GM12878 (cell line): Measurements from ENCODE around the gene POU1F1. TPM values are rescaled to one million over a fixed set of nuclear protein-coding genes. Genes with fewer than 3 reads are reported as not detected.

ENCODE experiments used
- ATAC-seq: fragments of 200-7000 bp; cut with Tn5 transposase; 3 replicates; pipeline ENCODE4 v1.9.1; 2020; ENCODE audit warnings: mild to moderate bottlenecking, moderate library complexity
- BruUV-seq: library from RNA; stranded (reverse); fragments of 400-500 nt; replicated peaks from 2 replicates; lab custom pipeline; 2021; lab: Mats Ljungman, UMichigan
- CTCF ChIA-PET: fragments of 300-600 bp; sonication (Branson Sonifier 250); formaldehyde crosslinking; extraction: SDS; loops from one replicate; lab custom pipeline; 2021; ENCODE audit warnings: inconsistent platforms; lab: Yijun Ruan, JAX
- POLR2A ChIA-PET: fragments of 350-600 bp; formaldehyde crosslinking; extraction: SDS; loops from one replicate; lab custom pipeline; 2021; ENCODE audit warnings: inconsistent platforms; lab: Charles Lee
- RAD21 ChIA-PET: fragments of 300-600 bp; sonication (Branson Sonifier 250); formaldehyde crosslinking; loops from one replicate; lab custom pipeline; 2023; ENCODE audit warnings: antibody characterized with exemption; ENCODE audit not compliant: unreplicated experiment; lab: Charles Lee
- SMC1A ChIA-PET: fragments of 300-600 bp; sonication (Branson Sonifier 250); formaldehyde crosslinking; loops from one replicate; lab custom pipeline; 2023; ENCODE audit not compliant: unreplicated experiment, uncharacterized antibody; lab: Charles Lee
- DNase-seq: peaks from one replicate; pipeline ENCODE4 v3.0.0-alpha.2; 2011; ENCODE audit warnings: low read depth, low spot score
- FAIRE-seq: peaks from 3 replicates; lab custom pipeline; 2011; peaks lifted over from hg19 to GRCh38; lab: Jason Lieb, UNC
- H2AFZ ChIP-seq: 2 replicates; pipeline ENCODE4 v1.6.0; 2011; ENCODE audit warnings: low read depth, low read length, control low read depth; ENCODE audit not compliant: control insufficient read depth
- H3K27ac ChIP-seq: 2 replicates; pipeline ENCODE4 v1.5.1; 2011; ENCODE audit warnings: control low read depth; ENCODE audit not compliant: control insufficient read depth, insufficient read depth
- H3K27me3 ChIP-seq, 2 experiments: replicated peaks in 1 of 2; 2 replicates each; pipeline versions ENCODE4 v1.6.0 to v1.6.1; 2011; ENCODE audit warnings: low read length in 1 of 2; ENCODE audit not compliant: control insufficient read depth in 2 of 2, insufficient read depth in 2 of 2
- H3K36me3 ChIP-seq, 2 experiments: 2 replicates each; pipeline ENCODE4 v1.5.1; 2011; ENCODE audit warnings: low read length in 1 of 2; ENCODE audit not compliant: control insufficient read depth in 2 of 2, insufficient read depth in 2 of 2
- H3K4me1 ChIP-seq: 2 replicates; pipeline ENCODE4 v1.6.1; 2011; ENCODE audit warnings: mild to moderate bottlenecking, low read length, moderate library complexity, mixed read lengths; ENCODE audit not compliant: control insufficient read depth, insufficient read depth
- H3K4me2 ChIP-seq: 2 replicates; pipeline ENCODE4 v1.6.0; 2011; ENCODE audit warnings: control low read depth; ENCODE audit not compliant: control insufficient read depth, insufficient read depth
- H3K4me3 ChIP-seq: fragments of 200-600 bp; sonication (generic); 2 replicates; pipeline ENCODE4 v1.5.1; 2016
- H3K79me2 ChIP-seq: 2 replicates; pipeline ENCODE4 v1.6.0; 2011; ENCODE audit warnings: low read length; ENCODE audit not compliant: control insufficient read depth, insufficient read depth
- H3K9ac ChIP-seq: 2 replicates; pipeline ENCODE4 v1.8.0; 2011; ENCODE audit warnings: low read length, control low read depth, mixed read lengths; ENCODE audit not compliant: control insufficient read depth, insufficient read depth
- H3K9me3 ChIP-seq: replicated peaks from 3 replicates; pipeline ENCODE4 v1.5.1; 2011; ENCODE audit warnings: mild to moderate bottlenecking, low read length; ENCODE audit not compliant: control insufficient read depth, insufficient read depth
- H4K20me1 ChIP-seq: 2 replicates; pipeline ENCODE4 v1.6.0; 2011; ENCODE audit not compliant: control insufficient read depth, insufficient read depth
- CBX3 ChIP-seq: fragments of 200-600 bp; sonication (generic); IDR thresholded peaks from 2 replicates; pipeline ENCODE4 v1.6.1; 2016; ENCODE audit warnings: low read depth, borderline replicate concordance
- CBX5 ChIP-seq: sonication (generic); IDR thresholded peaks from 2 replicates; pipeline ENCODE4 v1.6.1; 2016; ENCODE audit warnings: low read depth, moderate library complexity, mild to moderate bottlenecking, inconsistent platforms
- EGR1 ChIP-seq, 2 experiments: IDR thresholded peaks; 1 replicate in 1 of 2; 2 replicates in 1 of 2; pipeline ENCODE4 v1.6.1; 2011 to 2012; ENCODE audit warnings: low read depth in 2 of 2, low read length in 2 of 2, borderline replicate concordance in 1 of 2, mild to moderate bottlenecking in 1 of 2, moderate library complexity in 1 of 2
- KLF5 ChIP-seq: fragments of 450-650 bp; IDR thresholded peaks from 2 replicates; pipeline ENCODE4 v1.6.1; 2014; ENCODE audit warnings: mild to moderate bottlenecking; ENCODE audit not compliant: partially characterized antibody
- NBN ChIP-seq: fragments of 450-650 bp; IDR thresholded peaks from 2 replicates; pipeline ENCODE4 v1.6.1; 2016
- PML ChIP-seq: IDR thresholded peaks from 2 replicates; pipeline ENCODE4 v1.6.1; 2012; ENCODE audit warnings: low read length, inconsistent platforms
- RFX5 ChIP-seq: IDR thresholded peaks from 2 replicates; pipeline ENCODE4 v1.6.1; 2011; ENCODE audit warnings: low read depth, low read length, improper control_type of control experiment
- SIX5 ChIP-seq: IDR thresholded peaks from 2 replicates; pipeline ENCODE4 v1.6.1; 2011; ENCODE audit warnings: mild to moderate bottlenecking, low read depth, low read length, moderate library complexity; ENCODE audit not compliant: severe bottlenecking
- TAF1 ChIP-seq: IDR thresholded peaks from 2 replicates; pipeline ENCODE4 v1.6.1; 2011; ENCODE audit warnings: mild to moderate bottlenecking, low read depth, low read length, borderline replicate concordance
- TCF3 ChIP-seq: IDR thresholded peaks from 2 replicates; pipeline ENCODE4 v1.6.1; 2012; ENCODE audit warnings: low read depth, mild to moderate bottlenecking, low read length, borderline replicate concordance; ENCODE audit not compliant: insufficient read depth
- ZNF217 ChIP-seq: fragments of 450-650 bp; IDR thresholded peaks from 2 replicates; pipeline ENCODE4 v1.6.1; 2017; ENCODE audit warnings: antibody characterized with exemption, mild to moderate bottlenecking
- WGBS: methylation state at CpG from one replicate; pipeline ENCODE4 v1.1.6; 2016; ENCODE audit warnings: low lambda C conversion rate; ENCODE audit not compliant: insufficient replicate concordance, insufficient coverage; ENCODE audit errors: missing lambda C conversion rate; 5-methylcytosine and 5-hydroxymethylcytosine counted together
- in situ Hi-C: fragments of 300-500 bp; cut with MboI; formaldehyde crosslinking; loops from 9 replicates; pipeline ENCODE4 v1.14.3; 2018; ENCODE audit warnings: mixed read lengths
- intact Hi-C: fragments of 100-400 bp; cut with micrococcal nuclease; formaldehyde crosslinking; loops from one replicate; pipeline ENCODE4 v1.14.2; 2022; ENCODE audit not compliant: unreplicated experiment
- polyA plus RNA-seq, 11 experiments: library from polyadenylated mRNA; depleted of rRNA in 4 of 11; unstranded in 6 of 11; stranded (reverse) in 5 of 11; fragments of >200 nt; fragmentation: Nextera tagmentation in 4 of 11; fragmentation: Illumina TruSeq in 1 of 11; extraction: Ambion mirVana in 4 of 11; extraction: Trizol in 1 of 11; gene quantifications; 1 replicate in 1 of 11; 2 replicates in 10 of 11; pipeline versions ENCODE4 v1.2.1 to v1.2.3, GENCODE V29; 2011 to 2016; ENCODE audit warnings: inconsistent platforms in 2 of 11, missing spikeins in 2 of 11, low read depth in 1 of 11
- total RNA-seq, 4 experiments: library from RNA; depleted of rRNA in 3 of 4; stranded (reverse); fragments of >200 nt in 3 of 4; fragmentation: Illumina TruSeq in 1 of 4; extraction: Trizol in 1 of 4; gene quantifications; 2 replicates each; pipeline versions ENCODE4 v1.2.1 to v1.2.3, GENCODE V29; 2013 to 2021
- TF ChIP-seq, protein P1 (sequence below): fragments of 450-650 bp; IDR thresholded peaks from 2 replicates; pipeline ENCODE4 v1.6.1; 2014; ENCODE audit warnings: mild to moderate bottlenecking
- TF ChIP-seq, protein P2 (sequence below): fragments of 450-650 bp; IDR thresholded peaks from 2 replicates; pipeline ENCODE4 v1.6.1; 2017; ENCODE audit warnings: low read depth, mild to moderate bottlenecking, moderate library complexity
- TF ChIP-seq, protein P3 (sequence below): fragments of 150-350 bp; IDR thresholded peaks from 2 replicates; pipeline ENCODE4 v1.6.1; 2014; ENCODE audit warnings: mild to moderate bottlenecking, low read depth, low read length
- TF ChIP-seq, protein P4 (sequence below): fragments of 450-650 bp; IDR thresholded peaks from 2 replicates; pipeline ENCODE4 v1.6.1; 2016; ENCODE audit warnings: mild to moderate bottlenecking
- TF ChIP-seq, protein P5 (sequence below): IDR thresholded peaks from 2 replicates; pipeline ENCODE4 v1.6.1; 2012; ENCODE audit warnings: low read depth, low read length, improper control_type of control experiment
- TF ChIP-seq, protein P6 (sequence below): IDR thresholded peaks from 2 replicates; pipeline ENCODE4 v1.6.1; 2011; ENCODE audit warnings: mild to moderate bottlenecking, low read depth, low read length, moderate library complexity; ENCODE audit not compliant: insufficient replicate concordance

POU1F1 gene
- total and polyA plus RNA-seq, 10 of the 15 experiments (the other 5 are each of a cell fraction or from before 2014, with no cell fraction given) = 0.04 TPM; not detected in 9

DNA sequence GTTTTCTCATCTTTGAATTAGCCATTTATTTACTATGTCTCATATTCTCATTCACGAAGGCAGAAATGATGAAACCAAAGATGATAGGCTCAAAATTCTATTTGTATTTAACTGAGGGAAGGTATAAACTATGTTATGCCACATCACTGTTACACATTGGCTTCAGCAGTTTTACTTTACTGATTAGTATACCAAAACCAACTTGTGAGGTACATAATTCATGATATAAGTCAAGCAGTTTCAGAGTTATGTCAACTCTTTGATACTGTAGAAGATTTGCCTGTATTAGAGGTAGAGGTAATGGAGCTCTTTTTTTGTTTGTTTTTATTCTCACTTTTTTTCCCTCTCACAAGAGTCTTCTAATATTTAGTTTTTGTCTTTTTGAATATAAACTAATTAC is 26.4 kb downstream of the POU1F1 start:
- H4K20me1 ChIP-seq = no peaks in the 10 kb centered on the region
- no peaks in the 10 kb centered on the region for H3K9me3 ChIP-seq
- H3K4me1 ChIP-seq = no peaks in the 10 kb centered on the region
- H3K36me3 ChIP-seq = peaks cover 0 to 4% of the 10 kb centered on the region in 2 experiments; a peak in 1 of 4 replicates
- ChIA-PET CTCF (interaction anchor here (3.2 kb wide), 1 partner anchor 11 kb away, joined by 17 read pairs; no protein-coding TSS in a partner anchor), RAD21 (no interaction called here), POLR2A (no interaction called here), SMC1A (interaction anchor here (1.2 kb wide), 1 partner anchor 9 kb away, joined by 4 read pairs; no protein-coding TSS in a partner anchor)
- no peak for DNase-seq
- intact Hi-C loops = no loop called here
- no peak overlapping the region for H3K4me3 ChIP-seq
- H2AFZ ChIP-seq = no peak overlapping the region
- no peaks in the 10 kb centered on the region for H3K27me3 ChIP-seq
- WGBS = 100% methylated on average over 1 of the region's 1 CpG
- no TSS peak for BruUV-seq
- H3K27ac ChIP-seq = no peak overlapping the region
- H3K4me2 ChIP-seq = no peak overlapping the region
- no peak for ATAC-seq
- no peak for FAIRE-seq
- no peaks in the 10 kb centered on the region for H3K79me2 ChIP-seq
- in situ Hi-C loops = no loop called here
- no peak overlapping the region for H3K9ac ChIP-seq
- TF ChIP-seq PML (no peak), KLF5 (no peak), SIX5 (no peak), EGR1 (IDR thresholded peaks at IDR 0.05; ENCODE audit: borderline replicate concordance in 1 of 2, low read depth in 2 of 2, low read length in 2 of 2) (no peak), CBX3 (no peak), RFX5 (no peak), CBX5 (no peak), NBN (no peak), TAF1 (no peak), ZNF217 (no peak), TCF3 (no peak)
- TF ChIP-seq, protein P1, sequence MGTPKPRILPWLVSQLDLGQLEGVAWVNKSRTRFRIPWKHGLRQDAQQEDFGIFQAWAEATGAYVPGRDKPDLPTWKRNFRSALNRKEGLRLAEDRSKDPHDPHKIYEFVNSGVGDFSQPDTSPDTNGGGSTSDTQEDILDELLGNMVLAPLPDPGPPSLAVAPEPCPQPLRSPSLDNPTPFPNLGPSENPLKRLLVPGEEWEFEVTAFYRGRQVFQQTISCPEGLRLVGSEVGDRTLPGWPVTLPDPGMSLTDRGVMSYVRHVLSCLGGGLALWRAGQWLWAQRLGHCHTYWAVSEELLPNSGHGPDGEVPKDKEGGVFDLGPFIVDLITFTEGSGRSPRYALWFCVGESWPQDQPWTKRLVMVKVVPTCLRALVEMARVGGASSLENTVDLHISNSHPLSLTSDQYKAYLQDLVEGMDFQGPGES = no peak
- TF ChIP-seq, protein P2, sequence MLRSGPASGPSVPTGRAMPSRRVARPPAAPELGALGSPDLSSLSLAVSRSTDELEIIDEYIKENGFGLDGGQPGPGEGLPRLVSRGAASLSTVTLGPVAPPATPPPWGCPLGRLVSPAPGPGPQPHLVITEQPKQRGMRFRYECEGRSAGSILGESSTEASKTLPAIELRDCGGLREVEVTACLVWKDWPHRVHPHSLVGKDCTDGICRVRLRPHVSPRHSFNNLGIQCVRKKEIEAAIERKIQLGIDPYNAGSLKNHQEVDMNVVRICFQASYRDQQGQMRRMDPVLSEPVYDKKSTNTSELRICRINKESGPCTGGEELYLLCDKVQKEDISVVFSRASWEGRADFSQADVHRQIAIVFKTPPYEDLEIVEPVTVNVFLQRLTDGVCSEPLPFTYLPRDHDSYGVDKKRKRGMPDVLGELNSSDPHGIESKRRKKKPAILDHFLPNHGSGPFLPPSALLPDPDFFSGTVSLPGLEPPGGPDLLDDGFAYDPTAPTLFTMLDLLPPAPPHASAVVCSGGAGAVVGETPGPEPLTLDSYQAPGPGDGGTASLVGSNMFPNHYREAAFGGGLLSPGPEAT = no peak
- TF ChIP-seq, protein P3, sequence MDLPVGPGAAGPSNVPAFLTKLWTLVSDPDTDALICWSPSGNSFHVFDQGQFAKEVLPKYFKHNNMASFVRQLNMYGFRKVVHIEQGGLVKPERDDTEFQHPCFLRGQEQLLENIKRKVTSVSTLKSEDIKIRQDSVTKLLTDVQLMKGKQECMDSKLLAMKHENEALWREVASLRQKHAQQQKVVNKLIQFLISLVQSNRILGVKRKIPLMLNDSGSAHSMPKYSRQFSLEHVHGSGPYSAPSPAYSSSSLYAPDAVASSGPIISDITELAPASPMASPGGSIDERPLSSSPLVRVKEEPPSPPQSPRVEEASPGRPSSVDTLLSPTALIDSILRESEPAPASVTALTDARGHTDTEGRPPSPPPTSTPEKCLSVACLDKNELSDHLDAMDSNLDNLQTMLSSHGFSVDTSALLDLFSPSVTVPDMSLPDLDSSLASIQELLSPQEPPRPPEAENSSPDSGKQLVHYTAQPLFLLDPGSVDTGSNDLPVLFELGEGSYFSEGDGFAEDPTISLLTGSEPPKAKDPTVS = no peak
- TF ChIP-seq, protein P4, sequence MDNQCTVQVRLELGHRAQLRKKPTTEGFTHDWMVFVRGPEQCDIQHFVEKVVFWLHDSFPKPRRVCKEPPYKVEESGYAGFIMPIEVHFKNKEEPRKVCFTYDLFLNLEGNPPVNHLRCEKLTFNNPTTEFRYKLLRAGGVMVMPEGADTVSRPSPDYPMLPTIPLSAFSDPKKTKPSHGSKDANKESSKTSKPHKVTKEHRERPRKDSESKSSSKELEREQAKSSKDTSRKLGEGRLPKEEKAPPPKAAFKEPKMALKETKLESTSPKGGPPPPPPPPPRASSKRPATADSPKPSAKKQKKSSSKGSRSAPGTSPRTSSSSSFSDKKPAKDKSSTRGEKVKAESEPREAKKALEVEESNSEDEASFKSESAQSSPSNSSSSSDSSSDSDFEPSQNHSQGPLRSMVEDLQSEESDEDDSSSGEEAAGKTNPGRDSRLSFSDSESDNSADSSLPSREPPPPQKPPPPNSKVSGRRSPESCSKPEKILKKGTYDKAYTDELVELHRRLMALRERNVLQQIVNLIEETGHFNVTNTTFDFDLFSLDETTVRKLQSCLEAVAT = no peak
- TF ChIP-seq, protein P5, sequence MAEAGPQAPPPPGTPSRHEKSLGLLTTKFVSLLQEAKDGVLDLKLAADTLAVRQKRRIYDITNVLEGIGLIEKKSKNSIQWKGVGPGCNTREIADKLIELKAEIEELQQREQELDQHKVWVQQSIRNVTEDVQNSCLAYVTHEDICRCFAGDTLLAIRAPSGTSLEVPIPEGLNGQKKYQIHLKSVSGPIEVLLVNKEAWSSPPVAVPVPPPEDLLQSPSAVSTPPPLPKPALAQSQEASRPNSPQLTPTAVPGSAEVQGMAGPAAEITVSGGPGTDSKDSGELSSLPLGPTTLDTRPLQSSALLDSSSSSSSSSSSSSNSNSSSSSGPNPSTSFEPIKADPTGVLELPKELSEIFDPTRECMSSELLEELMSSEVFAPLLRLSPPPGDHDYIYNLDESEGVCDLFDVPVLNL = no peak
- TF ChIP-seq, protein P6, sequence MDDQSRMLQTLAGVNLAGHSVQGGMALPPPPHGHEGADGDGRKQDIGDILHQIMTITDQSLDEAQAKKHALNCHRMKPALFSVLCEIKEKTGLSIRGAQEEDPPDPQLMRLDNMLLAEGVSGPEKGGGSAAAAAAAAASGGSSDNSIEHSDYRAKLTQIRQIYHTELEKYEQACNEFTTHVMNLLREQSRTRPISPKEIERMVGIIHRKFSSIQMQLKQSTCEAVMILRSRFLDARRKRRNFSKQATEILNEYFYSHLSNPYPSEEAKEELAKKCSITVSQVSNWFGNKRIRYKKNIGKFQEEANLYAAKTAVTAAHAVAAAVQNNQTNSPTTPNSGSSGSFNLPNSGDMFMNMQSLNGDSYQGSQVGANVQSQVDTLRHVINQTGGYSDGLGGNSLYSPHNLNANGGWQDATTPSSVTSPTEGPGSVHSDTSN = no peak
